Activated CD8-positive, alpha-beta memory T cell treated with anti-CD3 and anti-CD28 coated beads, Interleukin-2, amount 50 U/mL, for 1 hour (primary cell): Measurements from ENCODE around the gene SLC36A1.

Experiments used
- DNase-seq: peaks from one replicate; pipeline ENCODE4 v3.0.0-alpha.2; 2020; ENCODE audit errors: extremely low read depth

Gene SLC36A1

GRCh38 chr5:151451626-151452520 lies 4.5 kb downstream of the SLC36A1 start:
- DNase-seq: no peak

- DNase-seq: no peak
Measured at GRCh38 chr5:151454166-151454565, 6.8 kb downstream of the SLC36A1 start.

GRCh38 chr5:151454889-151455288 lies 7.5 kb downstream of the SLC36A1 start:
- DNase-seq: no peak

GRCh38 chr5:151456321-151456940 lies 9.0 kb downstream of the SLC36A1 start:
- DNase-seq: no peak

GRCh38 chr5:151458314-151458713 lies 10.9 kb downstream of the SLC36A1 start:
- DNase-seq: no peak

- no peak for DNase-seq
Measured at GRCh38 chr5:151459680-151460324, 12.4 kb downstream of the SLC36A1 start.

- DNase-seq: no peak
Measured at GRCh38 chr5:151461312-151461711, 13.9 kb downstream of the SLC36A1 start.

- DNase-seq: no peak
Measured at GRCh38 chr5:151463137-151464029, 16.0 kb downstream of the SLC36A1 start.

- no peak for DNase-seq
Measured at GRCh38 chr5:151464101-151464500, 16.7 kb downstream of the SLC36A1 start.

- DNase-seq: no peak
Measured at GRCh38 chr5:151465476-151465875, 18.1 kb downstream of the SLC36A1 start.

- no peak for DNase-seq
Measured at GRCh38 chr5:151467576-151467975, 20.2 kb downstream of the SLC36A1 start.

GRCh38 chr5:151469386-151469785 lies 22.0 kb downstream of the SLC36A1 start:
- no peak for DNase-seq

- DNase-seq: no peak
Measured at GRCh38 chr5:151469992-151470391, 22.6 kb downstream of the SLC36A1 start.

- DNase-seq: no peak
Measured at GRCh38 chr5:151470439-151470838, 23.0 kb downstream of the SLC36A1 start.

- no peak for DNase-seq
Measured at GRCh38 chr5:151471276-151471675, 23.9 kb downstream of the SLC36A1 start.

GRCh38 chr5:151474799-151475198 lies 27.4 kb downstream of the SLC36A1 start:
- DNase-seq: no peak

GRCh38 chr5:151475388-151475787 lies 28.0 kb downstream of the SLC36A1 start:
- DNase-seq: no peak

GRCh38 chr5:151476016-151476415 lies 28.6 kb downstream of the SLC36A1 start:
- no peak for DNase-seq

- DNase-seq: no peak
Measured at GRCh38 chr5:151477101-151477500, 29.7 kb downstream of the SLC36A1 start.

- DNase-seq: no peak
Measured at GRCh38 chr5:151480384-151481293, 33.2 kb downstream of the SLC36A1 start.

- no peak for DNase-seq
Measured at GRCh38 chr5:151483176-151483575, 35.8 kb downstream of the SLC36A1 start.
